ENCODE results near the gene ATP13A4. TPM values are rescaled to one million over a fixed set of nuclear protein-coding genes. Genes with fewer than 3 reads are reported as not detected.

Gene ATP13A4
- total and polyA plus RNA-seq, 2 of the 4 experiments (the other 2 are of a cell fraction): under 0.01 TPM; not detected in 1

DNA sequence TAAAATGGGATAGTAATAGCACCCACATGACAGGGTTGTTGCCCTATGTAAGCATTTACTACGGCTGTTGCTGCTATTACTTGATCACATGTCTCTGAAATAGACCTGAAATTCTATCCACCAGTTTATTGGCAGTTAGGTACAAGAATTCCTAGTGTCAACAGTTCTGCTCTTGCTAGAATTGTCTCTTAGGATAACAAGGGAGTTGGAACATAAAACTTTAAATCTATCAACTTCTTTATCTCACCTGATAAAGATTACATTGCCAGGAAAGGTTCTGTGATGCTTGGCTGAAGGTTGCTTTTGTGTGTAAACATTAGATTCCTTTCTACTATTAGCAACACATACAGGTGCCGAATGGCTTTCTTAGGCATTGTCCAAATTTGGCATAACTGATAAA lies 38.7 kb downstream of the ATP13A4 start:
- CTCF ChIA-PET: no interaction called here
- Histone ChIP-seq H3K4me3 (ENCODE audit: insufficient read depth, low read depth, low read length) (no peak overlapping the region), H4K8ac (ENCODE audit: low read depth in 2 of 2, low read length in 2 of 2) (no peak overlapping the region), H3K27ac (ENCODE audit: insufficient read depth, low read length) (no peak overlapping the region), H3K9me1 (ENCODE audit: insufficient read depth, low read length) (no peaks in the 10 kb centered on the region), H3K14ac (replicated peaks; ENCODE audit: low read depth, low read length) (no peak overlapping the region), H3K27me3 (ENCODE audit: control insufficient read depth, insufficient read depth, low read length) (no peaks in the 10 kb centered on the region), H3K56ac (ENCODE audit: extremely low read depth, insufficient read depth, low read length) (no peak overlapping the region), H4K91ac (ENCODE audit: insufficient read depth, low read depth, low read length) (no peak overlapping the region), H2BK20ac (ENCODE audit: low read depth, low read length) (no peak overlapping the region), H3K23ac (ENCODE audit: low read depth, low read length) (no peak overlapping the region), H3K4me1 (ENCODE audit: control insufficient read depth, insufficient read depth, low read length) (no peaks in the 10 kb centered on the region), H3K18ac (ENCODE audit: low read depth, low read length) (no peak overlapping the region), H4K20me1 (ENCODE audit: insufficient read depth, low read length) (no peaks in the 10 kb centered on the region), H3K79me1 (ENCODE audit: low read depth in 1 of 2, low read length in 2 of 2) (no peaks in the 10 kb centered on the region), H3K9me3 (ENCODE audit: control insufficient read depth, insufficient read depth, low read length) (peaks cover 2% of the 10 kb centered on the region; the same call in 1 of the 2 replicates), H3K36me3 (ENCODE audit: control insufficient read depth, insufficient read depth, low read length) (no peaks in the 10 kb centered on the region), H3K4me2 (ENCODE audit: low read depth, low read length) (no peak overlapping the region), H2BK5ac (ENCODE audit: low read depth, low read length, poor library complexity, severe bottlenecking) (no peak overlapping the region), H3K9ac (ENCODE audit: low read depth, low read length) (no peak overlapping the region), H3K4ac (ENCODE audit: low read depth, low read length) (no peak overlapping the region), H2AFZ (replicated peaks; ENCODE audit: low read length, poor library complexity) (no peak overlapping the region), H2AK5ac (ENCODE audit: low read depth, low read length) (no peak overlapping the region), H4K5ac (ENCODE audit: low read depth, low read length) (no peak overlapping the region), H2BK15ac (ENCODE audit: low read depth, low read length) (no peak overlapping the region), H2BK120ac (ENCODE audit: low read depth, low read length) (no peak overlapping the region), H2AK9ac (replicated peaks; ENCODE audit: low read depth, low read length, poor library complexity) (no peak overlapping the region)
- no CpG with 5 or more reads among the region's 2 CpGs for WGBS, 2 experiments (ENCODE audit: extremely low coverage in 2 of 2, insufficient read length in 1 of 2)
- POLR2A ChIA-PET (ENCODE audit: unreplicated experiment): no interaction called here
- dilution Hi-C loops (cut with HindIII; ENCODE audit: low sequenced_read_pairs, unreplicated experiment): no loop called here
- in situ Hi-C loops (cut with MboI; ENCODE audit: low sequenced_read_pairs): no loop called here
- BruUV-seq (replicated peaks): no TSS peak
- TF ChIP-seq, protein P1, sequence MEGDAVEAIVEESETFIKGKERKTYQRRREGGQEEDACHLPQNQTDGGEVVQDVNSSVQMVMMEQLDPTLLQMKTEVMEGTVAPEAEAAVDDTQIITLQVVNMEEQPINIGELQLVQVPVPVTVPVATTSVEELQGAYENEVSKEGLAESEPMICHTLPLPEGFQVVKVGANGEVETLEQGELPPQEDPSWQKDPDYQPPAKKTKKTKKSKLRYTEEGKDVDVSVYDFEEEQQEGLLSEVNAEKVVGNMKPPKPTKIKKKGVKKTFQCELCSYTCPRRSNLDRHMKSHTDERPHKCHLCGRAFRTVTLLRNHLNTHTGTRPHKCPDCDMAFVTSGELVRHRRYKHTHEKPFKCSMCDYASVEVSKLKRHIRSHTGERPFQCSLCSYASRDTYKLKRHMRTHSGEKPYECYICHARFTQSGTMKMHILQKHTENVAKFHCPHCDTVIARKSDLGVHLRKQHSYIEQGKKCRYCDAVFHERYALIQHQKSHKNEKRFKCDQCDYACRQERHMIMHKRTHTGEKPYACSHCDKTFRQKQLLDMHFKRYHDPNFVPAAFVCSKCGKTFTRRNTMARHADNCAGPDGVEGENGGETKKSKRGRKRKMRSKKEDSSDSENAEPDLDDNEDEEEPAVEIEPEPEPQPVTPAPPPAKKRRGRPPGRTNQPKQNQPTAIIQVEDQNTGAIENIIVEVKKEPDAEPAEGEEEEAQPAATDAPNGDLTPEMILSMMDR (conservative IDR thresholded peaks at IDR 0.05; ENCODE audit: low read depth, low read length): no peak
- TF ChIP-seq RAD21 (IDR thresholded peaks at IDR 0.05; ENCODE audit: low read length) (no peak), CEBPB (IDR thresholded peaks at IDR 0.05; ENCODE audit: low read depth, low read length) (no peak), RFX5 (IDR thresholded peaks at IDR 0.05; ENCODE audit: low read depth, low read length) (no peak), SMC3 (IDR thresholded peaks at IDR 0.05; ENCODE audit: low read depth, low read length) (no peak), CHD1 (IDR thresholded peaks at IDR 0.05; ENCODE audit: low read depth, low read length) (no peak)
- DNase-seq: no peak
- intact Hi-C loops (cut with micrococcal nuclease): no loop called here
- no peak for ATAC-seq (ENCODE audit: low read depth)

Data from IMR-90 (cell line).